DND-41 (cell line): ENCODE results near the gene MAPKAPK2.

Experiments
- ATAC-seq: fragments of 200-7000 bp; cut with Tn5 transposase; 3 replicates; pipeline ENCODE4 v1.9.1; 2021; ENCODE audit warnings: low read depth; ENCODE audit not compliant: insufficient read depth
- DNase-seq: peaks from one replicate; pipeline ENCODE4 v3.0.0-alpha.2; 2020
- H2AFZ ChIP-seq: 2 replicates; pipeline ENCODE4 v1.6.0; 2012; ENCODE audit warnings: low read depth, low read length
- H3K27ac ChIP-seq: 2 replicates; pipeline ENCODE4 v1.5.1; 2012; ENCODE audit warnings: low read length, inconsistent platforms
- H3K27me3 ChIP-seq: fragments of 200-600 bp; sonication (generic); 2 replicates; pipeline ENCODE4 v1.6.0; 2012; ENCODE audit warnings: low read length, mild to moderate bottlenecking, inconsistent platforms; ENCODE audit not compliant: insufficient read depth, poor library complexity
- H3K36me3 ChIP-seq: 2 replicates; pipeline ENCODE4 v1.5.1; 2012; ENCODE audit warnings: low read length, inconsistent platforms; ENCODE audit not compliant: insufficient read depth
- H3K4me1 ChIP-seq: 2 replicates; pipeline ENCODE4 v1.5.1; 2012; ENCODE audit warnings: mild to moderate bottlenecking, low read length; ENCODE audit not compliant: insufficient read depth
- H3K4me2 ChIP-seq: 2 replicates; pipeline ENCODE4 v1.6.0; 2012; ENCODE audit warnings: mild to moderate bottlenecking, moderate library complexity, low read length, inconsistent platforms; ENCODE audit not compliant: insufficient read depth
- H3K4me3 ChIP-seq, 2 experiments: fragments of 200-600 bp in 1 of 2; shearing (Covaris generic) in 1 of 2; 2 replicates each; pipeline ENCODE4 v1.5.1; 2012 to 2016; ENCODE audit warnings: inconsistent platforms in 2 of 2, low read length in 2 of 2, mild to moderate bottlenecking in 2 of 2, low read depth in 1 of 2, moderate library complexity in 1 of 2
- H3K79me2 ChIP-seq: 2 replicates; pipeline ENCODE4 v1.6.0; 2012; ENCODE audit warnings: low read length, inconsistent platforms; ENCODE audit not compliant: insufficient read depth
- H3K9ac ChIP-seq: 2 replicates; pipeline ENCODE4 v1.6.0; 2012; ENCODE audit warnings: low read depth, mild to moderate bottlenecking, inconsistent platforms, low read length, moderate library complexity
- H3K9me3 ChIP-seq: 2 replicates; pipeline ENCODE4 v1.5.1; 2012; ENCODE audit warnings: low read length, moderate library complexity, mild to moderate bottlenecking, inconsistent platforms; ENCODE audit not compliant: insufficient read depth, severe bottlenecking
- H4K20me1 ChIP-seq: 2 replicates; pipeline ENCODE4 v1.6.0; 2012; ENCODE audit warnings: low read length; ENCODE audit not compliant: insufficient read depth
- CTCF ChIP-seq: IDR thresholded peaks from 2 replicates; pipeline ENCODE4 v1.5.1; 2012; ENCODE audit warnings: borderline replicate concordance, low read length, moderate library complexity, mild to moderate bottlenecking; ENCODE audit not compliant: poor library complexity, severe bottlenecking; ENCODE audit errors: extremely low read depth
- EZH2 ChIP-seq: IDR thresholded peaks from 3 replicates; pipeline ENCODE4 v1.6.1; 2012; ENCODE audit warnings: borderline replicate concordance, low read depth, mild to moderate bottlenecking, moderate library complexity, low read length, inconsistent platforms; ENCODE audit not compliant: severe bottlenecking

The MAPKAPK2 gene

GRCh38 chr1:206655471-206655882 lies 29.2 kb upstream of the MAPKAPK2 start:
- no peak for ATAC-seq
- Histone ChIP-seq H3K27me3 (no peaks in the 10 kb centered on the region), H3K36me3 (no peaks in the 10 kb centered on the region), H3K9ac (no peak overlapping the region), H3K79me2 (no peaks in the 10 kb centered on the region), H4K20me1 (no peaks in the 10 kb centered on the region), H3K4me1 (peaks cover 5% of the 10 kb centered on the region), H2AFZ (no peak overlapping the region), H3K27ac (no peak overlapping the region), H3K4me3 (no peak overlapping the region), H3K9me3 (no peaks in the 10 kb centered on the region), H3K4me2 (no peak overlapping the region)
- no peak for DNase-seq
- no peak for TF ChIP-seq EZH2
- no peak for TF ChIP-seq CTCF

GRCh38 chr1:206656936-206657335 lies 27.8 kb upstream of the MAPKAPK2 start:
- TF ChIP-seq CTCF = no peak
- TF ChIP-seq EZH2 = no peak
- Histone ChIP-seq H3K27me3 (no peaks in the 10 kb centered on the region), H3K9ac (no peak overlapping the region), H2AFZ (no peak overlapping the region), H3K4me2 (no peak overlapping the region), H3K27ac (no peak overlapping the region), H3K4me1 (peaks cover 5% of the 10 kb centered on the region), H4K20me1 (no peaks in the 10 kb centered on the region), H3K9me3 (no peaks in the 10 kb centered on the region), H3K79me2 (no peaks in the 10 kb centered on the region), H3K4me3 (no peak overlapping the region), H3K36me3 (no peaks in the 10 kb centered on the region)
- no peak for DNase-seq
- no peak for ATAC-seq

- H3K36me3 ChIP-seq = no peaks in the 10 kb centered on the region
- TF ChIP-seq CTCF (no peak), EZH2 (no peak)
- no peak overlapping the region for H2AFZ ChIP-seq
- H3K4me1 ChIP-seq = peaks cover 5% of the 10 kb centered on the region
- no peak overlapping the region for H3K27ac ChIP-seq
- no peaks in the 10 kb centered on the region for H4K20me1 ChIP-seq
- H3K9me3 ChIP-seq = no peaks in the 10 kb centered on the region
- peaks cover 5% of the 10 kb centered on the region for H3K27me3 ChIP-seq
- H3K79me2 ChIP-seq = no peaks in the 10 kb centered on the region
- H3K9ac ChIP-seq = no peak overlapping the region
- no peak overlapping the region for H3K4me2 ChIP-seq
- ATAC-seq = no peak
- DNase-seq = no peak
- H3K4me3 ChIP-seq = no peak overlapping the region
These were observed 27.0 kb upstream of the MAPKAPK2 start for GRCh38 chr1:206657751-206658150.

GRCh38 chr1:206658264-206658980 lies 26.3 kb upstream of the MAPKAPK2 start:
- Histone ChIP-seq H3K4me1 (peaks cover 5% of the 10 kb centered on the region), H3K79me2 (no peaks in the 10 kb centered on the region), H2AFZ (no peak overlapping the region), H3K36me3 (no peaks in the 10 kb centered on the region), H3K4me3 (no peak overlapping the region), H3K9me3 (no peaks in the 10 kb centered on the region), H4K20me1 (no peaks in the 10 kb centered on the region), H3K9ac (no peak overlapping the region), H3K27ac (no peak overlapping the region), H3K27me3 (peaks cover 12% of the 10 kb centered on the region), H3K4me2 (peak overlapping the region; percentile 14)
- ATAC-seq (peak; percentile 91), DNase-seq (peak; percentile 63)
- TF ChIP-seq CTCF = peak; percentile 85
- no peak for TF ChIP-seq EZH2
